T-helper 2 cell treated with Interferon-gamma antibody and Interleukin-4, amounts not matched to agents 5 μg/mL and 100 μg/mL, for 36 hours (primary cell): ENCODE results near the gene CCR6.

ENCODE experiments used
- DNase-seq: peaks from one replicate; pipeline ENCODE4 v3.0.0; 2021; ENCODE audit warnings: low spot score
- H3K27ac Mint-ChIP-seq: one replicate; pipeline ENCODE4 v1.8.0; 2021; ENCODE audit warnings: mild to moderate bottlenecking, mixed read lengths
- H3K27me3 Mint-ChIP-seq: one replicate; pipeline ENCODE4 v1.8.0; 2021; ENCODE audit warnings: low read depth, mixed read lengths
- H3K36me3 Mint-ChIP-seq: one replicate; pipeline ENCODE4 v1.8.0; 2021; ENCODE audit warnings: low read depth, mixed read lengths
- H3K4me1 Mint-ChIP-seq: one replicate; pipeline ENCODE4 v1.8.0; 2021; ENCODE audit warnings: low read depth, mixed read lengths
- H3K4me3 Mint-ChIP-seq: one replicate; pipeline ENCODE4 v1.8.0; 2022; ENCODE audit warnings: mild to moderate bottlenecking, moderate library complexity, mixed read lengths
- H3K9me3 Mint-ChIP-seq: one replicate; pipeline ENCODE4 v1.8.0; 2021; ENCODE audit warnings: mixed read lengths

Gene CCR6

GRCh38 chr6:167106406-167106805 is 16.5 kb upstream of the CCR6 start:
- Mint-ChIP-seq H3K4me3 (no peak overlapping the region), H3K4me1 (peaks cover 9% of the 10 kb centered on the region), H3K9me3 (no peaks in the 10 kb centered on the region), H3K27me3 (peaks cover 26% of the 10 kb centered on the region), H3K36me3 (no peaks in the 10 kb centered on the region), H3K27ac (no peak overlapping the region)
- DNase-seq, result no peak

- Mint-ChIP-seq H3K36me3 (no peaks in the 10 kb centered on the region), H3K27me3 (peaks cover 29% of the 10 kb centered on the region), H3K4me3 (no peak overlapping the region), H3K9me3 (no peaks in the 10 kb centered on the region), H3K4me1 (peaks cover 7% of the 10 kb centered on the region), H3K27ac (no peak overlapping the region)
- DNase-seq, result no peak
These were observed 15.1 kb upstream of the CCR6 start for GRCh38 chr6:167107787-167108186.

- Mint-ChIP-seq H3K36me3 (no peaks in the 10 kb centered on the region), H3K4me1 (peaks cover 3% of the 10 kb centered on the region), H3K4me3 (no peak overlapping the region), H3K27me3 (peaks cover 28% of the 10 kb centered on the region), H3K27ac (no peak overlapping the region), H3K9me3 (no peaks in the 10 kb centered on the region)
- DNase-seq, result no peak
These were observed 14.6 kb upstream of the CCR6 start for GRCh38 chr6:167108278-167108677.

GRCh38 chr6:167109651-167110050 is 13.2 kb upstream of the CCR6 start:
- Mint-ChIP-seq H3K27ac (no peak overlapping the region), H3K4me1 (no peaks in the 10 kb centered on the region), H3K27me3 (peaks cover 30% of the 10 kb centered on the region), H3K9me3 (no peaks in the 10 kb centered on the region), H3K36me3 (no peaks in the 10 kb centered on the region), H3K4me3 (no peak overlapping the region)
- DNase-seq, result no peak

GRCh38 chr6:167111597-167111996 is 11.3 kb upstream of the CCR6 start:
- Mint-ChIP-seq H3K4me1 (no peaks in the 10 kb centered on the region), H3K36me3 (no peaks in the 10 kb centered on the region), H3K9me3 (no peaks in the 10 kb centered on the region), H3K27ac (no peak overlapping the region), H3K27me3 (peaks cover 30% of the 10 kb centered on the region), H3K4me3 (no peak overlapping the region)
- no peak for DNase-seq

- peaks cover 26% of the 10 kb centered on the region for H3K27me3 Mint-ChIP-seq
- no peaks in the 10 kb centered on the region for H3K9me3 Mint-ChIP-seq
- DNase-seq, result no peak
- no peak overlapping the region for H3K4me3 Mint-ChIP-seq
- no peaks in the 10 kb centered on the region for H3K4me1 Mint-ChIP-seq
- H3K36me3 Mint-ChIP-seq, result no peaks in the 10 kb centered on the region
- H3K27ac Mint-ChIP-seq, result no peak overlapping the region
These were observed 10.5 kb upstream of the CCR6 start for GRCh38 chr6:167112421-167112820.

GRCh38 chr6:167113047-167113754 is 9.7 kb upstream of the CCR6 start:
- H3K4me1 Mint-ChIP-seq, result no peaks in the 10 kb centered on the region
- no peak overlapping the region for H3K4me3 Mint-ChIP-seq
- no peak for DNase-seq
- no peaks in the 10 kb centered on the region for H3K36me3 Mint-ChIP-seq
- H3K9me3 Mint-ChIP-seq, result no peaks in the 10 kb centered on the region
- H3K27me3 Mint-ChIP-seq, result peaks cover 24% of the 10 kb centered on the region
- H3K27ac Mint-ChIP-seq, result no peak overlapping the region

- no peaks in the 10 kb centered on the region for H3K9me3 Mint-ChIP-seq
- H3K4me1 Mint-ChIP-seq, result no peaks in the 10 kb centered on the region
- no peak overlapping the region for H3K4me3 Mint-ChIP-seq
- H3K27ac Mint-ChIP-seq, result no peak overlapping the region
- no peaks in the 10 kb centered on the region for H3K36me3 Mint-ChIP-seq
- no peak for DNase-seq
- peaks cover 25% of the 10 kb centered on the region for H3K27me3 Mint-ChIP-seq
These were observed 8.7 kb upstream of the CCR6 start for GRCh38 chr6:167113935-167114910.

- no peaks in the 10 kb centered on the region for H3K4me1 Mint-ChIP-seq
- no peaks in the 10 kb centered on the region for H3K36me3 Mint-ChIP-seq
- no peak for DNase-seq
- H3K27me3 Mint-ChIP-seq, result peaks cover 24% of the 10 kb centered on the region
- H3K27ac Mint-ChIP-seq, result no peak overlapping the region
- H3K9me3 Mint-ChIP-seq, result no peaks in the 10 kb centered on the region
- no peak overlapping the region for H3K4me3 Mint-ChIP-seq
These were observed 7.8 kb upstream of the CCR6 start for GRCh38 chr6:167115054-167115453.

- Mint-ChIP-seq H3K9me3 (no peaks in the 10 kb centered on the region), H3K27ac (no peak overlapping the region), H3K4me1 (no peaks in the 10 kb centered on the region), H3K36me3 (no peaks in the 10 kb centered on the region), H3K27me3 (peaks cover 15% of the 10 kb centered on the region), H3K4me3 (no peak overlapping the region)
- DNase-seq, result no peak
These were observed 6.6 kb upstream of the CCR6 start for GRCh38 chr6:167116109-167116837.

GRCh38 chr6:167116838-167117228 is 6.1 kb upstream of the CCR6 start:
- Mint-ChIP-seq H3K4me3 (no peak overlapping the region), H3K27ac (no peak overlapping the region), H3K36me3 (no peaks in the 10 kb centered on the region), H3K4me1 (no peaks in the 10 kb centered on the region), H3K27me3 (peaks cover 13% of the 10 kb centered on the region), H3K9me3 (no peaks in the 10 kb centered on the region)
- no peak for DNase-seq

- H3K4me3 Mint-ChIP-seq, result no peak overlapping the region
These were observed 4.9 kb upstream of the CCR6 start for GRCh38 chr6:167118006-167118405.

GRCh38 chr6:167118839-167119238 is 4.1 kb upstream of the CCR6 start:
- no peak overlapping the region for H3K4me3 Mint-ChIP-seq
- no peak for DNase-seq
- peaks cover 5% of the 10 kb centered on the region for H3K27me3 Mint-ChIP-seq
- H3K4me1 Mint-ChIP-seq, result no peaks in the 10 kb centered on the region
- H3K9me3 Mint-ChIP-seq, result no peaks in the 10 kb centered on the region
- no peaks in the 10 kb centered on the region for H3K36me3 Mint-ChIP-seq
- no peak overlapping the region for H3K27ac Mint-ChIP-seq

More at GRCh38 chr6:167118006-167118405, 4.9 kb upstream of the CCR6 start:
- H3K27ac Mint-ChIP-seq, result no peak overlapping the region
- no peaks in the 10 kb centered on the region for H3K9me3 Mint-ChIP-seq
- no peak for DNase-seq
- H3K4me1 Mint-ChIP-seq, result no peaks in the 10 kb centered on the region
- peaks cover 7% of the 10 kb centered on the region for H3K27me3 Mint-ChIP-seq
- no peaks in the 10 kb centered on the region for H3K36me3 Mint-ChIP-seq
